Measurements from ENCODE around the gene ANO10. TPM values are rescaled to one million over a fixed set of nuclear protein-coding genes. Genes with fewer than 3 reads are reported as not detected.

Gene ANO10
- total RNA-seq, 1 experiment from 2014 or later, result 9.7 TPM

DNA sequence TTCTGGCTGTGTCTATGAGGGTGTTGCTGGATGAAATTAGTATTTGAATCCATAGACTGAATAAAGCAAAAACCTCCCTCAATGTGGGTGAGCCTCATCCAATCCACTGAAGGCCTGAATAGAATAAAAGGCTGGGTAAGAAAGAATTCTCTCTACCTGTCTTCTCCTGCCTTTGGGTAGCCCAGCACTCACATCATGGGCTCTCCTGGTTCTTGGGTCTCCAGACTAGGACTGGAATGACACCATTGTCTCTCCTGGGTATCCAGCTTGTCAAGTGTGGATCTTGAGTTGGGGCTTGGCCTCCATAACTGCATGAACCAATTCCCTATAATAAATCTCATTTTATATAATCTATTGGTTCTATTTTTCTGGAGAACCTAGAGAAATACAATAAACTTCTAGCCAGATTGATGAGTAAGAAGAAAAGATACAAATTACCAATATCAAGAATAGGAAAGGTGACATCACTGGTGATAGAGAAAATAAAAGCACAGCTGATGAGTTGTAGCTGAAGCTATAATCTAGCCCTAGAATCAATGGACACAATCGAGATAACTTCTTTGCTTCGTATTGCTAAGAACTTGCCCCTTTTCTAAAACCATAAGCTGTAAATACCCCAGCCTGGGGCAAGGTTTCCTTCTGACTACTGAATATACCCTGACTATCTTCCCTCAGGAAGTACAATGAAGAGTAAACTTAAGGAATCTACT is 106.4 kb downstream of the ANO10 start:
- TF ChIP-seq, protein P1, sequence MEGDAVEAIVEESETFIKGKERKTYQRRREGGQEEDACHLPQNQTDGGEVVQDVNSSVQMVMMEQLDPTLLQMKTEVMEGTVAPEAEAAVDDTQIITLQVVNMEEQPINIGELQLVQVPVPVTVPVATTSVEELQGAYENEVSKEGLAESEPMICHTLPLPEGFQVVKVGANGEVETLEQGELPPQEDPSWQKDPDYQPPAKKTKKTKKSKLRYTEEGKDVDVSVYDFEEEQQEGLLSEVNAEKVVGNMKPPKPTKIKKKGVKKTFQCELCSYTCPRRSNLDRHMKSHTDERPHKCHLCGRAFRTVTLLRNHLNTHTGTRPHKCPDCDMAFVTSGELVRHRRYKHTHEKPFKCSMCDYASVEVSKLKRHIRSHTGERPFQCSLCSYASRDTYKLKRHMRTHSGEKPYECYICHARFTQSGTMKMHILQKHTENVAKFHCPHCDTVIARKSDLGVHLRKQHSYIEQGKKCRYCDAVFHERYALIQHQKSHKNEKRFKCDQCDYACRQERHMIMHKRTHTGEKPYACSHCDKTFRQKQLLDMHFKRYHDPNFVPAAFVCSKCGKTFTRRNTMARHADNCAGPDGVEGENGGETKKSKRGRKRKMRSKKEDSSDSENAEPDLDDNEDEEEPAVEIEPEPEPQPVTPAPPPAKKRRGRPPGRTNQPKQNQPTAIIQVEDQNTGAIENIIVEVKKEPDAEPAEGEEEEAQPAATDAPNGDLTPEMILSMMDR (conservative IDR thresholded peaks at IDR 0.05; ENCODE audit: low read depth, low read length), result no peak
- TF ChIP-seq EZH2 (IDR thresholded peaks at IDR 0.05; ENCODE audit: borderline replicate concordance, low read depth, low read length, poor library complexity, severe bottlenecking), result no peak
- ChIA-PET CTCF (no interaction called here), POLR2A (ENCODE audit: low non-redundant PET) (no interaction called here)
- H3K4me1 ChIP-seq (ENCODE audit: insufficient read depth, low read length, poor library complexity, severe bottlenecking), result no peaks in the 10 kb centered on the region
- no peaks in the 10 kb centered on the region for H3K9me3 ChIP-seq (ENCODE audit: low read depth, low read length, poor library complexity, severe bottlenecking)
- BruUV-seq (replicated peaks), result no TSS peak
- no peaks in the 10 kb centered on the region for H3K27me3 ChIP-seq (replicated peaks; ENCODE audit: insufficient read depth, low read depth, low read length, poor library complexity)
- H3K36me3 ChIP-seq (ENCODE audit: insufficient read depth, low read length, poor library complexity, severe bottlenecking), result no peaks in the 10 kb centered on the region
- H3K4me3 ChIP-seq (ENCODE audit: low read depth, low read length, poor library complexity, severe bottlenecking), result no peak overlapping the region
- no peak for DNase-seq (ENCODE audit: low spot score)
- H3K27ac ChIP-seq (ENCODE audit: low read depth, low read length, poor library complexity, severe bottlenecking), result no peak overlapping the region
- intact Hi-C loops (cut with micrococcal nuclease; ENCODE audit: unreplicated experiment), result no loop called here

DNA sequence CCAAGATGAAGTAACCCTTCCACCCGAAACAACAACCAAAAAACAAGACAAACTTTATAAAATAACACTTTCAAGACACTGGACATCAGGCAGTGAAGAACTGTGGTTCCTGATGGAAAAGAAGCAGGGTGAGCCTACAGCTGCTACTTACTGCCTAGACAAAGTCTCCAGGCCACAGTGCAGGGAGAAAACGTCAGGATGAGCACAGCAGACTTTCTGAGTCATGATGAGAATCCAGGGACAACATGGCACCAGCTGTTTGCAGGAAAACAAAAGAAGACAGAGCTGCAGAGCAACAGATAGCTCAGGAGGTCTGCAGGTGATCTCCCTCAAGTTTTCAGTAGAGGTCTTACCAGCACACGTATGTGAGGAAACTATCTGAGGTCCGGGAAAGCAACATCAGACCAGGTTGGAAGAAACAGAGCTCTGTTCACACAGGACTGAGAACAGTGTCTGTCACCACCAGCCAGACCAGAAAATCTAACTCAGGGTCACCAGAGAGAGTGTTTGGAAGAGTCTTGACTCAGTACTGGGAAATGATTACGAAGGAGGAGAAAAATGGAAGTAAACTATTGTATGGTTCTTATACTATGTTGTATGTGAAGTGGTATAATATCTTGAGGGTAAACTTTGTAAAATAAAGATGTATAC is 108.9 kb downstream of the ANO10 start:
- POLR2A ChIA-PET (ENCODE audit: low non-redundant PET), result no interaction called here

DNA sequence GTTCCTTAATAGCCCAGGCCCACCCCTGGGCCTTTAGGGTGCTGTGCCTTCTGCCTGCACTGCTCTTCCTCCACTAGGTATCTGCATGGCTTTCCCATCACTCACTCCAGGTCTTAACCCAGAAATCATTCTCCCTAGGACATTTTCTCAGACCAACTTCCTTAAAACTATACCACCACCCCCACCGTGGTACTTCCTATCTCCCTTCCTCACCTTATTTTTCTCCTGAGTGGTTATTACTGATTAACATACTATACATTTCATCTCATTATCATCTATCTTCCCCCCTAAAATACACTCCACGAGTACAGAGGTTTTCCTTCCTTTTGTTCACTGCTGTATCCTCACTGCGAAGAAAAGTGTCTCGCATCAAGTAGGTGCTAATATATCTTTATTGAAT is 115.2 kb downstream of the ANO10 start:
- Histone ChIP-seq H3K27me3 (replicated peaks; ENCODE audit: insufficient read depth, low read depth, low read length, poor library complexity) (no peaks in the 10 kb centered on the region), H3K9me3 (ENCODE audit: low read depth, low read length, poor library complexity, severe bottlenecking) (no peaks in the 10 kb centered on the region), H3K4me1 (ENCODE audit: insufficient read depth, low read length, poor library complexity, severe bottlenecking) (no peaks in the 10 kb centered on the region), H3K36me3 (ENCODE audit: insufficient read depth, low read length, poor library complexity, severe bottlenecking) (no peaks in the 10 kb centered on the region), H3K4me3 (ENCODE audit: low read depth, low read length, poor library complexity, severe bottlenecking) (no peak overlapping the region), H3K27ac (ENCODE audit: low read depth, low read length, poor library complexity, severe bottlenecking) (no peak overlapping the region)
- BruUV-seq (replicated peaks), result no TSS peak
- ChIA-PET POLR2A (ENCODE audit: low non-redundant PET) (no interaction called here), CTCF (no interaction called here)
- no peak for DNase-seq (ENCODE audit: low spot score)
- intact Hi-C loops (cut with micrococcal nuclease; ENCODE audit: unreplicated experiment), result loop anchor here (10.0 kb wide), 2 partner anchors 292 to 352 kb away; no protein-coding TSS in a partner anchor
- TF ChIP-seq, protein P1 (conservative IDR thresholded peaks at IDR 0.05; ENCODE audit: low read depth, low read length), result no peak
- TF ChIP-seq EZH2 (IDR thresholded peaks at IDR 0.05; ENCODE audit: borderline replicate concordance, low read depth, low read length, poor library complexity, severe bottlenecking), result no peak

More for the DNA sequence above, 108.9 kb downstream of the ANO10 start:
- DNase-seq (ENCODE audit: low spot score), result no peak
- no peaks in the 10 kb centered on the region for H3K27me3 ChIP-seq (replicated peaks; ENCODE audit: insufficient read depth, low read depth, low read length, poor library complexity)
- no TSS peak for BruUV-seq (replicated peaks)
- intact Hi-C loops (cut with micrococcal nuclease; ENCODE audit: unreplicated experiment), result no loop called here
- H3K4me3 ChIP-seq (ENCODE audit: low read depth, low read length, poor library complexity, severe bottlenecking), result no peak overlapping the region
- no peaks in the 10 kb centered on the region for H3K36me3 ChIP-seq (ENCODE audit: insufficient read depth, low read length, poor library complexity, severe bottlenecking)
- no peaks in the 10 kb centered on the region for H3K4me1 ChIP-seq (ENCODE audit: insufficient read depth, low read length, poor library complexity, severe bottlenecking)
- H3K27ac ChIP-seq (ENCODE audit: low read depth, low read length, poor library complexity, severe bottlenecking), result no peak overlapping the region
- TF ChIP-seq EZH2 (IDR thresholded peaks at IDR 0.05; ENCODE audit: borderline replicate concordance, low read depth, low read length, poor library complexity, severe bottlenecking), result no peak
- TF ChIP-seq, protein P1 (conservative IDR thresholded peaks at IDR 0.05; ENCODE audit: low read depth, low read length), result no peak
- CTCF ChIA-PET, result no interaction called here
- H3K9me3 ChIP-seq (ENCODE audit: low read depth, low read length, poor library complexity, severe bottlenecking), result no peaks in the 10 kb centered on the region
